HG02981 (cell line): ENCODE data around the gene RNF121.

Experiments
- ATAC-seq: cut with Tn5 transposase; IDR thresholded peaks from one replicate; pipeline ENCODE4 v1.9.1; 2021; ENCODE audit warnings: mild to moderate bottlenecking, moderate library complexity; ENCODE audit not compliant: unreplicated experiment

The RNF121 gene

DNA sequence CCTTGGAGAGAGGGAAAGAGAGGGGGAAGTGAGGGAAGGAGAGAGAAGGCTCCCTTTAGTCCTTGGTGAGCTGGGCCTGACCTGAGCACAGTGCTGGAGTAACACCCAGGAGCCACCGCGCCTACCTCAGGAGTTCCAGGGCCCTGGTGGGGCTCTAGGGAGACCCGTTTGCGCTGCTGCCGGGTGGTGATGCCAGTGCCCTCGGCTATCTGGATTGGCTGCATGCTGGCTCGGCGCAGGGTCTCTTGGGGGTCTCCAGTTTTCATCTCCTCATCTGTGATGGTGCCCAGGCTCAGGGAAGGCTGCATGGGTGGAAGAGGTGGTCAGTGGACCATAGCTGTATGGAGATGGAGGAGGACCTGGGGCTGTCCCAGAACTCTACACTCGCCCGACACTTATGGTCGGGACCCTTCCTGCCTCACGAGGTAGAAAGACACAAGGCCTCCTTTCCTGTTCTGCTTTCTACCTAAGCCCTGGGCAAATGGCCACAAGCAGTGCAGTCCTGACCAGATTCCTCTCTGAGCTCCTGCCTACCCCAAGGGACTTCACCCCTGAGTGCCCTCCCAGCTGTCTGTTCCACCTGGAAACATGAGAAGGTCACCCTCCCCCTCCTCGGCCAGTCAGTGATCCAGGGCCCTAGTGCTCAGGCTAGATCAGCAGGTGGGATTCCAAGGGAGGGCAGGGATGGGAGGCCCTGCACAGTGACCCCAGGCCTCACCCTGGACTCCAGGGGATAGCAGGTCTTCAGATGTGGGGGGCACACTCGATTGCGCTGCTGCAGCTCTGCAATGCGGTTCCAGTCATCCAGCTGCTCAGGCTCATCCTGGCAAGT, 75.9 kb downstream of the RNF121 start:
- no peak for ATAC-seq

DNA sequence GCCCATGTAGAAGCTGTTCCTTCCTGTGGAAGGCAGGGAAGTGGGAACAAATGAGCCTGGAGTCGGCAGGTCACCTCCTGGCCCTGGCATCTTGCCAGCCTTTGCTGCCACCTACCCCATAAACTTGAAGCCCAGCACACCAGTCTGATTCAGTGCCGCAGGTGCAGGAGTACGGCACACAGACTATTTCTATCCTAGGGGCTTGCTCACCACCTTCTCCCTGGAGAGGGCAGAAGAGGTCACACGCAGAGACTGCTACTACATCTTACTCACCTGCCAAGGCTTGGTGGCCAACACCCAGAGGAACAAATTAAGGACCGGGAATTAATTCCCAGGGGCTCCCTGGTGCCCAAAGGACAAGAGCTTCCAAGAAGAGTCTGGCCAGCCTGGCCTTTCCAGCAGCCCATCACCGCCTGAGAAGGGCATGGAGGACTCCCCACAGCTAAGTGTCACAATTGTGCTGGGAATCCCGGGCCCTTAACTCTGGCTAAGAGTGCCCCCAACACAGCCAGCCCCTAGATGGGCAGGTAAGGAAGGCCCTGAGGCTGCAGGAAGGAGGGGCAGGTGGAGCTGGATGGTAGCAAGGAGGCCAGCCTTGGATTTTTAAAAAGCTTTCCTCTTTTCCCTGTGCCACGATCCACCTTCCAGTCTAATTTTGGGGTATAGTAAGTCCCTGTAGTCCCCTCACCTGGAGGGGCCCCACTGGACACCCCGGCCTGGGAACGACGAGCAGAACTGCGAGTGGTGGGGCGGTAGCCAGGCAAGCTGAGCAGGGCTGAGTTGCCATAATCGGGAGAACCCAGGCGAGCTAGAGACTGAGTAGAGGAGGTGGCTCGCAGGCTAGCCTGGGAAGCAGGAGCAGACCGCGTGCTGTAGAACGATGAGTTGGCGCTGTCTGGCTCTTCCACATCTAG, 76.8 kb downstream of the RNF121 start:
- ATAC-seq = no peak

DNA sequence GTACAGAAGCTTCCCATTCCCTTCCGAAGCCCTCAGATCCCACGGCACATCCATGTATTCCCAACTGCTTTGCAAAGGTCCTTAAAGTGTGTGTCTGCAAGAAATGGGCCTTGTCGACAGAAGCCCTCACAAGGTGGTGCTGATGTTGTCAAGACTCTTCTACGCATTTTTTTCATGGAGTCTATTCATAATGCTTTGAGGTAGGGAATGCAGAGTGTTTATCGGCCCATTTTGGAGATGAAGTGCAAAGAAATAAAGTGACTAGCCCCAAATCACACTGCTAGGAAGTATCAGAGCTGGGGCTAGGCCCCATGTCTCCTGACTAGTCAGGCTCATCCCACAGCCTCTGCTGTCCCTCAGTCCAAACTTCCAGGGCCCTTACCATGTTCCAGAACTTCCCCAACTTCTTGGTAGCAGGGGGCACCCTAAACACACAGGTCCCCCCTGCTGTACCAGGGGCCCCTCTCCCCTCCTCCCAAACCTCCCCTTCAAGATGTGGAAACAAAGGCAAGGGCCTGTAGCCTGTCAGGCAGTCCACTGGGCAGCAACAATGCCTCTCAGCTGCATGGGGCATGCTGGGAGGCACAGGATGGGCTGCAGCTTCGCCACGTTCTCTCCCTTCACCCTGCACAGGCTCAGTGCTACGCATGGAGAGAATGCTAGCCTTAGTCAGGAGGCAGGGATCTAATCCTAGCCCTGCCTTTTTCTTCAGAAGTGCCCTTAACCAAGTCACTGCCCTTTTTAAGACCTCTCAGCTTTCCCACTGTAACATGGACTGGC, 77.7 kb downstream of the RNF121 start:
- no peak for ATAC-seq

DNA sequence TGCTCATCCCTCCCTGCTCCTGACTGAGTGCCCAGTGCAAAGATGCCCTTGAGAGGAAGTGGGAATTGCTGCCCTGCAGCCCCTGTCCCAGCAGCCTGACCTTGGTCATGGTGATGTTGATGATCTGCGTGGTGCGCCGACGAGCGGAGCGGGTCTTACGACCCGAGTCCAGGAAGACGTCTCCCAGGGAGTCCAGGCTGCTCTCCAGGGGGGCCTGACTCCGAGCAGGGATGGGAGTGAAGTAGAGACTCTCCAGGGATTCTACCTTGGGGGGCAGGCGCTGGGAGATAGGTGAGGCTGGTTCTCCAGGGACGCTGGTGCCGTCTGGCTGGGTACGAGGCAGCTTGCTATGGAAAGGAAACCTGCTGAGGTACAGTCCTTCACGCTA, 78.2 kb downstream of the RNF121 start:
- no peak for ATAC-seq

DNA sequence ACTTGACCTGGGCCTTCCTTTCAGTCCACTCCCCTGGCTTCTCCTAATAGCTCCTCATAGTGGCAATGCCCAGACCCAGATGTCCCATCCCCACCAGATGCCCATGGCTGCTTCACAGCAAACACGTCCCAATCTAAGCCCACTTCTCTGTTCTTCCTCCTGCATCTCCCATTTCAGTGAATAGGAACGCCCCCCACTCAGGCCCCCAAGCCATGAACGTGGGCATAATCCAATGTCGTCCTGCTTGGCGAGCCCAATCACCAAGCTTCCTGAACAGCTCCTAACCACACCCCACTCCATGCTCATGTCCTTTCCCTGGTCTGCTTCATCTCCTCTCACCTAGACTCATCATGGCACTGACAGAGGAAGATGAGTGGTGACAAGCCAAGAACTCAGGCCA, 78.7 kb downstream of the RNF121 start:
- no peak for ATAC-seq

DNA sequence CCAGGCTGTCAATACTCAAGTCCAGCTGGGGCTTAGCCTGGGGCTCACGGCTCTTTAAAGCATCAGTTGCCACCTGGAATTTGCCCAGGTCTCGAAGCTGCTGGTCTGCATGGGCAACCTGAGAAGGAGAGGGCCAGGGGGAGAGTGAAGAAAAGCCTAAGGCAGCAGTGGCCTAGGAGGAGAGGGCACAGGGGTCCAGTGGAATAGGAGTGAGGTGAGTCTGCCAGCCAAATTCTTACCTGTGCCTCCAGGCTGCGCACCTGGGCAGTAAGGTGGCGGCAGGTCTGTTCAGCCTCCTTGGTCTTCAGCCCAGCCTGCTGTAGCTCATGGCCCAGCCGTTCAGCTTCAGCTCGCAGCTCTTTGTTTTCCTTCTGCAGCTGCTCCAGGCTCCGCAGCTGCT, 79.9 kb downstream of the RNF121 start:
- no peak for ATAC-seq

DNA sequence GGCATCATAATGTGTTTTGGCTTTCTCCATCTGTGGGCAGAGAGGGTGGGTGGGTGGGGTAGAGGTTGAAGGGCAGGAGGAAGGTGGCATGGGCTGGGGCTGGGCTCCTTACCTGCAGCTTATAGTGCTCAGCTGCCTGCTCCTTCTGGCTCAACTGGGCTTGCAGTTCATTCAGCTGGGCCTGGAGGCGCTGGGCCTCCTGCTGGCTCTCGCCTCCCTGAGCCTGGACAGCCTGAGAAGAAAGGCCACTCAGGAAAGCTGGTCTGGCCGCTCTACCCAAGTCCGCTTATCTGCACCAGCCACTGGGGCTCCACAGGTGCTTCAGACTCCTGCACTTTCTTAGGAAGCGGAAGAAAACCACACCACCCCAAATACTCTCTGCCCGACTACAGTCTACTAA, 80.3 kb downstream of the RNF121 start:
- no peak for ATAC-seq

DNA sequence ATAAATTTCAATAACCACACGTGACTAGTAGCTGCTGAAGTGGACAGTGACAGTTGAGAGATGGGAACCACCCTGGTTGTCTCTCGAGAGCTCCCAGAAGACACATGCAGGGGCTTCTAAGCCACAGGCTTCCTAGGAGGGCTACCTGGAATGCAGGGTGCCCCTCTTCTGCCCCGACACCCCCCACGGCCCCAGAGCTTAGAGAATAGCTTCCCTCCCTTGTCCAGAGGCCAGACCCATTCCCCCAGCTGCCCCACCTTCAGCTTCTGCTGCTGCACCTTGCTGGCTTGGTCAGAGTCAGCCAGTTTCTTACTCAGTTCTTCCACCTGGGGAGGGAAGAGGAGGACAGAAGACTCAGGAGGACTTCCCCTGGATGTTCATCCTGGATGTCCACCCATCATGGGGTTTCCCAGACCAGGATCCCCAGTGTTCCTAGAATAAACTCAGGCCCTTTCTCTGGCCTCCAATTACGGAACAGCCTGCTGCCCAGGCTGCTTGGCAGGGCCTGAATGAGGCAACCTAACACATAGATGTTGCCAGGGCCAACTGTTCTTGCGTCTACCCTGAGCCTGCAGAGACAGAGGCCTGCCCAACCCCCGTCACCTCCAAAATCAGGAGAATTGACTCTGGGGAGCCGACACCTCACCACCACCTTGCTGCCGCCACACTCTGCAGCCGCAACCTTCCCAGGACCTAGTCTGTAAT, 81.8 kb downstream of the RNF121 start:
- no peak for ATAC-seq

DNA sequence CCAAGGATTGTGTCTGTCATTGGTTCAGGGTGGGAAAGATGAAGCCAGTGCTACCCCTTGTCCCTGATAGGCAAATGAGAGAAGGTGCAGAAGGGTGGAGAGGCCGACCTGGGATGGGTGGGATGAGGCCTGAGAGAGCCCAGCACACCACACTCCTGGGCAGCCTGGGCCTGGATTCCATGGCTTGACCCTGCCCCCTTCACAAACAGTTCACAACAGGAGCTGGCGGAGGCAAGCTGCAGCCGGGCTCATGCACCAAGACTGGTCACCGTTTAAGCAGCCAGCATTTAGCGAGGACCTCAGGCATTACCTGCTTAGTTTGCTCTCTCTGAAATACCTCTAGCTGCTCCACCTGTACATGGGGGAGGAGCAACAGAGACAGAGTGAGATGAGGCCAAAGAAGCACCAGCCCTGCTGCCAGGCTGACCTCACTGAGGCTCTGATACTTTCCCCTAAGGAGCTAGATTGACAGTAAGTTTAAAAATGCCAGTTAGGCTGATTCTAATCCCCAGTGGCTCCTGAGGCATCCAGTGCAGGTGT, 83.3 kb downstream of the RNF121 start:
- no peak for ATAC-seq

DNA sequence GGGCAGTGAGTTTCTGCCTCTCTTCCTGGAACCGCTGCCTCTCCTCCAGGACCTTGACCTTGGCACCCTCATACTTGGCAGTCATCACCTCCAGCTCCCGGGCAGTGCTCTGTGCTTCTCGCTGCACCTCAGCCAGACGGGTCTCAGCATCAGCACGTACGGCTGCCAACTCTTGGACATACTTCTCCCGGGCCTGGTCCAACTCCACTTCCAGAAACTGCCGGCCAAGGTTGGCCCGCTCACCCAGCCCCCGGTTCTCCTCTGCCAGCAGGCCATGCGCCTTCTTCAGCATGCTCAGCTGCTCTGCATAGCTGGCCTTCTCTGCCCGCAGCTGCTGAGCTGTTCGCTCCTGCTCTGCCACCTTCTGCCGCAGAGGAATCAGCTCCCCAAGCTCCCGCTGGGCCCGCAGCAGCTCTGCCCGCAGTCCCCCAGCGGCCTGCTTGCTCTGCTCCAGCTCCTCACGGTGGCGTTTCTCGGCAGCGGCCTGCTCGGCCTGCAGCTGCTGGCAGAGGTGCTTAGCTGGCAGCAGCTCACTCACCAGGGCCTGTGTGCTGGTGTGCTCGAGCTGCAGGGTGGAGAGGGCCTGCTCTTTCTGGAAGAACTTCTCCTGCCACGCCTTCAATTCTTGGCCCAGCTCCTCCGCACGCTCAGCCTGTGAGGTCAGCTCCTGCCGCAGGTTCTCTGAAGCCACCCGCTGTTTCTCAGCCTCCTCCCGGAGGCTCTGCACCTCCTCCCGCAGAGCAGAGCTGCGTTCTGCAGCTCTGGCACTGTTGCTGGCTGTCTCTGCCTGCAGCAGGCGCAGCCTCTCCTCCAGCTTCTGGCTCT, 84.3 kb downstream of the RNF121 start:
- ATAC-seq = no peak

DNA sequence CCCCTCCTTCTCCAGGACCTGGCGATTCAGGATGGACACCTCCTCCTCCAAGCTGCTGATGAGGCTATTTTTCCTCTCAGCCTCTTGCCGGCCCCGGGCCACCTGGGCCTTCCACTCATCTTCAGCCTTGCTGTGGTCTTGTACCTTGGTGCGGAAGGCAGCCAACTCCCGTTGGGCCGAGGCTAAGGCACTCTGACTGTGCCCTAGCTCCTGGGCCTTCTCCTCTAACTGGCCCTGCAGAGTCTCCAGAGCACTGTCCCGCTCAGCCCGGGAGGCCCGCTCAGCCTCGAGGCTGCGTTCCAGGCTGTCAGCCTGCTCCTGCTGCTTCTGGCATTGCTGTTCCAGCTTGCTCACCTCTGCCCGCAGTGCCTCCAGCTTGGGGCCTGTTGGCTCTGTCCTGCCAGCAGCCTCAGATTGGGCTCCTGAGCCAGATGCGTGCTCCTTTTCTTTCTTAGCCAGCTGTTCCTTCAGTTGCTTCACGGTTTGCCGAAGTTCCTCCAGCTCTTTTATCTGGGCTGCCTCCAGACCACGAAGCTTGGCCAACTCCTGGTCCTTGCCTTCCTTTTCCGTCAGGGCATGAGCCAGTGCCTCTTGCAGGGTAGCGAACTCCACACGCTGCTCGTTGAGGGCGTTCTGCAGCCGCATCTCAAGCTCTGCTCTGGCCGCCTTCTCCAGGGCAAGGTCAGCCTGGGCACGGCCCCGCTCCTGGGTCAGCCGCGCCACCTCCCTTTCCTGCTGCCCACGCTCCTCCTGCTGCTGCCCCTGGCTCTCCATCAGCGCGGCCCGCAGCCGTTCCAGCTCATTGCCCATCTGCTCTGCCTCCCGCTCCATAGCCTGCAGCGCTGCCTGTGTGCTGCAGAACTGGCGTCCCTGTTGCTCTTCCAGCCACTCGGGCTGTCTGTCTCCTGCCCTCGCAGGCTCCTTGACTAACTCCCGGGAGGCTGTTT, 85.2 kb downstream of the RNF121 start:
- no peak for ATAC-seq

DNA sequence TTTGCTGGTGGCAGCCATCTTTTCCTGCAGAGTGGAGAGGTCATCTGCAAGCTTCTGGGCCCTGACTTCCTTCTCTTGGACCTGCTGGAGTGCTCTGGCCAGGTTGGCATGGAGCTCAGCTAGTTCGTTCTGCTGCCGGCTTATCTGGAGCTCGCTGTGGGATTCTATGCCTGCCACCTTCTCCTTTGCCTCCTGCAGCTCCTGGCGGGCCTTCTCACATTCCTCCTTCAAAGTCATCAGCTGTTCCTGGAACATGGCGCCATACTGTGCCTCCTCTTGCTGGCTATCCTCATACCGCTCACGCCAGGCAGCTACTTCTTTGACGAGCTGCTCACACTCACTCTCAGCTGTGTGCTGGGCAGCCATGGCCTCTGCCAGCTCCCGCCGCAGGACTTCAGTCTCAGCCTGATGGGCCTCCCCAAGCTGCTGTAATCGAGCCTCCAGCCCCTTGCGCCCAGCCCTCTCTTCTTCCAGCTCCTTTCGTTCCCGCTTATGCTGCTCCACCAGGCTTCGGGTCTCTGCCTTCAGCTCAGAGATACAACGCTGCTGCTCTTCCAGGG, 86.0 kb downstream of the RNF121 start:
- no peak for ATAC-seq

DNA sequence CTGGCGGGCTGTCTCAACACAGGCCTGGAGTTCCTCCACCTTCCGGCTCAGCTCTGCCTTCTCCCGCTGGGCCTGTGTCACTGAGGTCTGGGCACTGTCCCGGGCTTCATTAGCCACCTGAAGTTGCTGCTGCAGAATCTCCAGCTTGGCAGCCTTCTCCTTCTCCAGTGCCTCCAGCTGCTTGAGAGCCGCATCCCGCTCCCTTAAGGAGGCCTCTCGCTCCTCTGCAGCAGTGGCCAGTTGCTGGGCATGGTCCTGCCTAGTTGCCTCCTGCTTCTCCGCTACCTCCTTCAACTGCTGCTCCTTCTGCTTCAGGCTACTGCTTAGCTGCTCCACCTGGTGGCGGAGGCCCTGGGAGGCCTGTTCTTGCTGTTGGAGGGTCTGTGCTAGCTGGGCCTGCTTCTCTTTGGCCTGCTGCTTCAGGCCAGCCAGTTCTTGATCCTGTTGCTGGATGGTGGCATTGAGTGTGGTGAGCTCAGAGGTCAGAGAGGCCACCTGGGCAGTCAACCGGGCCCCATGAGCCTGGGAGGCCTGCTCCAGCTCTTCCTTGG, 86.7 kb downstream of the RNF121 start:
- no peak for ATAC-seq

DNA sequence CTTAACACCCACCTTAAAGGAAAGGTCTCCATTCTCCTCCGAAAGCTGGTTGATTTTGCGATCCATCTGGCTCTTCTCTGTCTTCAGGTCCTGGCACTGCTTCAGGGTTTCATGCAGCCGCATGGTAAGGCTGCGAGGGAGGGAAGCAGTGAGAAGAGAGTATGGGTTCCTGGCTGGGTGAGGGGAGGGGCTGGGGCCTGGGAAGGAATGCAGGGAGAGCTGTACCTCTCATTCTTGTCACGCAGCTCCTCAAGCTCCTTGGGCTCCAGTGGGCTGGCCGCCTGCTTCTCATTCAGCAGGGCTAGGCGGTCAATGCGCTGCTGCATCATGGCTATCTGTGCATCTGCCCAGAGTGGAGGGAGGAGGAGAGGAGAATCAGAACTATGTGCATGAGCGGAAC, 89.3 kb downstream of the RNF121 start:
- no peak for ATAC-seq

DNA sequence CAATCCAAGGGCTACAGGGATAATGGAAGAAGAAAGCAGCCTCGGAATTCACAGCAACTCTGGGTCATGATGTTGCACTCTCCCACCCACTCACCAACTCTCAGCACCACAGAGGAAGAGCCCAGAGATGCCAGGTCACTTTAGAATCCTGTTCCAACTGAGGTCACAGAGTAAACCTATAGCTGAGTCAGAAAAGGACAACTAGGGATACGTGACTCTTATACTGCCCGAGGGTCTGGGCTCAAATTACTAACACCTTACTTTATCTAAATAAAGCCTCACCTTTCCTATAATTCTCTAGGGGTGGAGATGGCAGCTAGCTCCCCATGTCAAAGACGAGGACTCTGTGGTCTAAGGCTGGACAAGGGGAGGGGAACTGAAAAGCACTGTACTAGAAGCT, 94.5 kb downstream of the RNF121 start:
- no peak for ATAC-seq

DNA sequence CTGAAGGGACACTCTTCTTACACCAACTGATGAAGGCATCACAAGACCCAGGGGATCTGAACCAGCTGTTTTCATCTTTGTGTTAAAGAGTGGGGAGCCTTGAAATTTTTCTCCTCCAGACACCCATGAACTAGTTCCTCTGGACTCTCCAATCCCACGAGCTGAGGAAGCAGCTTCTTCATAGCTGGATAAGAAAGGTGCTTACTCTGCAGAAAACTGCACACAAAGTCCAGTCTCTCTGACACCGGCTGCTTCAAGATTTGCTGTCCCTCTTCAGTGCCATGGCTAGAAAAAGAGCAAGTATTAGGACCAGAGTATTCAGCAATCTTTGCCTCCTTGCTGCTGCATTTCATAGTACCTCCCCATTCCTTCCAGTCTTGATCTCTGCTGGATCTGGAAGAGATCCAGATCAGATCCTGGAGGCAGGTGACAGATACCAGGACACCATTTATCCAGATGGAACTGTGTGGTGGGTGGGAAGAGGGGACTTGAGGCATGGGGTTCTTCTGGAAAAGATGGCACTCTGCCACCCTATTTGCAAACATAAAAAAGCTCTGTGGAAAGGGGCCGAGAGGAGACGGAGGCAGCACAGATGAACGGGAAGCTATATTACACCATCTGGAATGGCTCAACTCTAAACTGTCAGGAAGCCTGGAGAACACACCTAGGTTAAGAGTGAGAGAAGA, 95.4 kb downstream of the RNF121 start:
- no peak for ATAC-seq

DNA sequence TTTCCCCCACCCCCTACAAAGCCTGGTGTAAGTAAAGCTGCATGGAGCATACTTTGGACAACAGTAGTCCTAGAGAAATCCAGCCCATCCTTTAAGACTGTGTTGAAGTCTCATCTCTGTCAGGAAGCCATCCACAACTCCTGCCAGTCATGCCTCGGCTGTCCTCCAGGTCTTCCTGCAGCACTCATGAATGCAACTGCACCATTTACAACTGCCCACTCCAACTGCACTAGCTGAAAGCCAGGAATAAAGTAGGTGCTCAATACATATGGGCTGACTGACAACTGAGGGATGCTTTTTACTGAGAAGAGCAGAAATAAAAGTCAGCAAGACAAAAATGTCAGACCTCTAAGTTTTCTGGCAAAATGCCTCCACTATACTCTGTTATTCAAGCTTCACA, 97.2 kb downstream of the RNF121 start:
- no peak for ATAC-seq
